GM12801 (cell line): ENCODE data around the gene PBRM1.

Source experiments
- CTCF ChIP-seq: IDR thresholded peaks from one replicate; pipeline ENCODE4 v1.5.1; 2011; ENCODE audit warnings: control low read depth; ENCODE audit not compliant: insufficient read length; ENCODE audit errors: extremely low read depth

PBRM1 gene

GRCh38 chr3:52536369-52537164, 149.1 kb downstream of the PBRM1 start, which contains the start of gene UQCC5:
Gene UQCC5, plus strand, starts transcription at chr3:52536605. Its CDS starts 151 bp downstream, at chr3:52536756.
- no peak for TF ChIP-seq CTCF

GRCh38 chr3:52536112-52536368, 149.7 kb downstream of the PBRM1 start:
- no peak for TF ChIP-seq CTCF

GRCh38 chr3:52535411-52536111, 150.2 kb downstream of the PBRM1 start:
- TF ChIP-seq CTCF: no peak

GRCh38 chr3:52534281-52535183, 151.2 kb downstream of the PBRM1 start:
- no peak for TF ChIP-seq CTCF

GRCh38 chr3:52533623-52534280, 152.0 kb downstream of the PBRM1 start, which contains the start of gene NT5DC2:
Gene NT5DC2, minus strand, starts transcription at chr3:52533857. Its CDS starts 120 bp downstream, at chr3:52533737.
- TF ChIP-seq CTCF: no peak

- no peak for TF ChIP-seq CTCF
Measured at GRCh38 chr3:52532838-52533622, 152.7 kb downstream of the PBRM1 start.
